SK-N-DZ (cell line): ENCODE measurements around the gene PNLIPRP1.

Experiments
- DNase-seq: peaks from one replicate; pipeline ENCODE4 v3.0.0-alpha.2; 2015; ENCODE audit warnings: low spot score

The PNLIPRP1 gene

DNA sequence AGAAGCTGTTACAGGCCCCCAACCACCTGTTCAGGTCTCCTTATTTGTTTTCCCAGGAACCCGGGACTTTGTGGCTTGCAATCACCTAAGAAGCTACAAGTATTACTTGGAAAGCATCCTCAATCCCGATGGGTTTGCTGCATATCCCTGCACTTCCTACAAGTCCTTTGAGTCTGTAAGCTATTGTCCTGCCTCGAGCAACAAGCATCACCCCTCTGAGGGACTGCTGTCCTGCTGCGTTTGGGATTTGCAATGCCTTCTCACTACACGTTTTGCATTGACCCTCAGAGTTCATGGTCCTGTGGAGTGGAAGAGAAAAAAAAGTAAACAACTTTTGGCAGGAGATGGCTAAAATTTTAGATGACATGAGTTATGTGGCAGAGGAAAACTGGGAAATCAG is 9.2 kb downstream of the PNLIPRP1 start:
- DNase-seq: no peak

DNA sequence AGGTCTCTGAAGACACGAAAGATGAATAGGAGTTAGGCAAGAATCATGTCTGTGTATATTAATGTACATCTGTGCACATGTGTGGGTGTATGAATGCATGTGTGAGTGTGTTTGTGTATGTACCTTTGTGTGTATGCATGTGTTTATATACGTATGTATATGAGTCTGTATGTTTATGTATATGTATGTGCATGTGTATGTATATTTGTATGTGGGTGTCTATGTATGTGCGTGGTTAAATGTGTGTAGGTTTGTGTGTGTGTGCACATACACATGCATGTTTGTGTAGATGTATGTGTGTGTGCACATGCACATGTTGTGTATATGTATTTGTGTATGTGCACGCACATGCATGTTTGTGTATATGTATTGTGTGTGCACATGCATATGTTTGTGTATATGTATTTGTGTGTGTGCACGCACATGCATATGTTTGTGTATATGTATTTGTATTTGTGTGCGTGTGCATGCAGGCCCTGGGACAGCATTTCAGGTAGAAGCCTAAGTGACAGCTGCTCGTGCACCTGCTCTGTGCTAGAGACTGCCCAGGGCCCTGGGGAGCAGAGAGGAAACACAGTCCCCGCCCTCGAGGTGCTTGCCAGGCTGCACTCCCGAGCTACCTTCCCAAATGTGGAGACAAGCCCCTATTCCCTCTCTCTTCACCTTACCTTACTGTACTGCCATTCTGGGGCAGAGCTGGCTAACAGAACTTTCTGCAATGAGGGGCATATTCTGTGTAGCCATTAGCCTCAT is 12.1 kb downstream of the PNLIPRP1 start:
- DNase-seq: no peak

DNA sequence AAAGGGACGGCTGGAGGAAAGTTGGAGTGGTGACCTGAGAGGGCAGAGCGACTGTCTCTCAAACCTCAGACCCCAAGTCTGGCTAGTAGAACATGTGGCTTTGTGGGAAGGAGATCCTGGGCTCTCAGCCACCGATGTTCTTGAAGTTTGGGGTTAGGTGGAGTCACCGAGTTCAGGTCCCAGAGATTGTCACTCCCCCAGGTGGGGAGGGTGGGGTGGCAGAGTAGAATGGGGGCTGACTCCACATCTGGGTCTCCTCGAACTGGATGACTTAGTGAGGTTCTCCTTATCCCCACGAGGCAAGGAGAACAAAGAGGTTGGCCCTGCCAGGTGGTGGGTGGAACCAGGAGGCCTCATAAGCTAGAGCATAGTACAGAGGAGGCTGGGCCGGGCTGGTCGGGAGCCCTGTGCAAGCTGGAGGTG is 15.3 kb downstream of the PNLIPRP1 start:
- DNase-seq: no peak

DNA sequence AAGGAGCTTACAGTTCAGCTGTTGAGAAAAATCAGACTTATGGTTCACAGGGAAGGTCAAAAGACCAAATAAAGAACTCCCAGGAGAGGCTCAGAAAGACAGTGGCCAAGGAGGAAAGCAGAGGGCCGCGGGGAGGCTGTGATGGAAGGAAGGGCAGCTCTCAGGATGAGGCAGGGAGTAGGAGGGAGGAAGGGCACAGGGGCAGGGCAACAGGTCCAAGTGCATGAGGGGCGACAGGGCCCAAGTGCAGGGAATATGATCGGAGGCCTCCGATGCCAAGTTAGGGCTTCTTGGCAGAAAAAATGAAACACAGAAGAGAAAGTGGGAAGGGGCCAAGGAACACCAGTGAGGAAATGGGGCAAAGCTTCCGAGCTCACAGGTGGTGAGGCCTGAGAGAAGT is 16.6 kb downstream of the PNLIPRP1 start:
- no peak for DNase-seq

DNA sequence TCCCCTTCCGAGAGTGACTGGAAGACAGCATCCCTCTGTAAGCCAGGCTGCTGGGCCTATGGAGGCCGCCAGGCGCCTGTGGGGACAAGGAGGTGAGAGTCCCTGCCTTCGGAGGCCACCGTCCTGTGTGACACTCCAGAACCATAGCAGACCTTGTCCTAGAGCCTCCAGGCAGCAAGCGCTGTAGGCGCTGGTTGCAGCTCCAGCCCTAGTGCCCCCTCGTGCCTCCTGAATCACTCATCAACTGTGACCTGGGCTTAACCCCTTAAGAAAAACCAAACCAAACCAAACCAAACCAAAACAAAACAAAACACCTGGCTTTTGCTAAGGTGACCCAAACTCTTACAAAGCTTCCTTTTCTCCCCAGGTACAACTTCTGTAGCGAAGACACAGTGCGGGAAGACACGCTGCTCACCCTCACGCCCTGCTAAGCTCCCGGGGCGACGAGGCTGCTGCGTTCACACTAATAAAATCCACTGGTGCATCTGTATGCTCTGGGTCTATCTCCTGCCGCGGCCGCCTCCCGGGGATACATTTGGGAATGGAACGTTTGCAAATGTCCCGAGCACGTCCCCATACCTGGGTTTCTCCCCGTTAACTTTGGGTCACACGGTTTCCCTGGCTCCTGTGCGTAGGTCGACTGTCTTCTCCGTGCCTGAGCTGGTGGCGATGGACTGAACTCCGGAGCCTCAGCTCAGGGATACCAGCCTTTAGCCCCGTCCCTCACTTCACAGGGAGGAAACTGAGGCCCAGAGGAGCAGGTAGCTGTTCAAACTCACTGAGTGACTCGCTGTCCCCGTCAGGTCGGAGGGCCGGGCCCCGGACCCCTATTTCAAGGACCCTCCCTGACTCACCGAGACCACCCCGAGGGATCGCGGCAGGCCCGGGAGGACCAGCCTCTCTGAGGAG is 18.2 kb downstream of the PNLIPRP1 start:
- DNase-seq: peak; percentile 7

DNA sequence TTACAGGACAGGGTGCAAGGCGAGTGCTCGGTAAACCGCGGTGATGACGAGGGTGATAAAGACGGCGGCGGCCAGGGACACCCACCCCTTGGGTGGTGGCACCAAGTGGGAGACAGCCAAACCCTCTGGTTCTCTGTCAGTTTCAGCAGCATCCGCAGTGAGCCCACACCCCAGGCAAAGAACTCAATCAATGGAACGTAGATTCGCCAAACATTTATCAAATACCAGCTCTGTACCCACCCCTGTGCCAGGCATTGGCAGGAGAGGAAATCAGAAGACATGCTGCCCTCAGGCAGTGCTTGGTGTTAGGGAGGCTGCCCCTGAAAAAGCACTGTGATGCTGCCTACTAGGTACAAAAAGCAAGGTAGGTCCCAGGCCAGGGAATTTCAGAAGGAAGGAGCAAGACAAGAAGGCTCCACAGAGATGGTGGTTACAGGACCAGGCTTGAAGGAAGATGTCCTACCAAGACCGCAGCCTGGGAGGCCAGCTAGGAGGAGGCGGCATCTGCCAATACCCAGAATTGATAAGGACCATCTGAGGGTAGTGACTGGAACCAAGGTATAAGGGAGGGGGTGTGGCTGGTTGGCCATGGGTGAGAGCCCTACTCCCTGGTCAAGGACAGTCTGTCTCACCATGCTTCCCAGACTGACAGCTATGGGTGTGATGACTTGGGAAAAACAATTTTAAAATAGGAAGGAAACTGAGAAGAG is 19.8 kb downstream of the PNLIPRP1 start:
- no peak for DNase-seq

DNA sequence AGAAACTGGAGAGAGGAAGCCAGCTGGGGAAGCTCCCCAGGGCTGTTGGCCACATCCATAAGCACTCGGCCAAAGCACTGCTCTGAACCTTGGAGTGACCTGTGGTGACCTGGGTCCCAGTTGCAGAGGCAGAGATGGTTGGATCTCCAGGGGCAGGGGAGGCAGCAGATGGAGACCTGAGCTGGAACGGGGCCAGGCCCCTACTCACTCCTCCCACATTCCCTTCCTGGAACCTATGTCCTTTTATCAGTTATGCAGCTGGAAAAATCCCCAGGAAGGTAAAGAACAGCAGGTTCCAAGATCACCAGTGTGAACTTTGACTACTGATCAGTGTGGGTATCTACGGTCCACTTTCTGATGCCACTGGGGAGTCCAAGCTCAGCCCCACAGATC is 20.4 kb downstream of the PNLIPRP1 start:
- no peak for DNase-seq

DNA sequence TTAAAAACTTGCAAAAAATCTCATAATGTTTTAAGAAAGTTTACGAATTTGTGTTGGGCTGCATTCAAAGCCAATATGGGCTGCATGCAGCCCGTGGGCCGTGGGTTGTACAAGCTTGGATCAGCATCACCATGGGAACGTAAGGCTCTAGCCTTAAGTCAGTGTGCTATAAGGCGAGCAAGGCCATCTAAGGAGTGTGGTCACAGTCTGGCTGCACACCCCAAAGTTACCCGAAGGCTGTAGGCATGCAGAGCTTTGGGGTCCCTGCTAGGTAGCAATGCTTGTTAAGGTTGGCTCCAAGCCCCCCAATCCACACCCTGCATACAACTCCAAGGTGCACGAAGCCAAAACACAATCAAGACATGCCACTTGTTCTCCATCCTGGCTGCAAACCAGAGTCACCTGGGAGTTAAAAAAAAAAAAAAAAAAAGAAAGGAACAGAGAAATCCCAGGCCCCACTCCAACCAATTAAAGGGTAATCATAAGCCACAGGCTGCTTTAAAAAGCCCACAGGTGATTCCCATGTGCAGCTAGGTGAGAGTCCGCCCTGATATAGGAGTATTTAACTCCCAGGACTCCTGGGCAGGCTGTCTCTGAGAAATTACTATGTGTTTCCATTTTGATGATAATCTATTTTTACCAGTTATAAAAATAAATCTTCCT is 21.5 kb downstream of the PNLIPRP1 start:
- no peak for DNase-seq

DNA sequence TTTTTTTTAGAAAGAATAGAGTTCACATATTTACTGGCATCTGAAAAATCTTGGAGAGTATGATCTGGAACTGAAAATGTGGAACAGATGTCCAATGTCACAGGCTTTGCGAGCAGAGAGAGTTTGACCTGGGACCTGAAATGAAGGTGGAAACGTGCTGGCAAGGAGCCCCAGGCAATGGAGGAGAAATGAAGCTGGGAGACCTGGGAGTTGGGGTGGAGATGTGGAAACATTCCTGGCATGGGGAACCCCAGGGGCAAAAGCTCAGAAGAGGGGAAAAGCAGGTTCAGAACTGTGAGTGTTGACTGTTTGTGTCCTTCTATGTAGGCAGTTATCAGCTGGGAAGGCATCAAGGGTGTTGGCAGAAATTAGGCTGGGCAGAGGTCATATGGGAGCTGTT is 22.7 kb downstream of the PNLIPRP1 start:
- DNase-seq: no peak

DNA sequence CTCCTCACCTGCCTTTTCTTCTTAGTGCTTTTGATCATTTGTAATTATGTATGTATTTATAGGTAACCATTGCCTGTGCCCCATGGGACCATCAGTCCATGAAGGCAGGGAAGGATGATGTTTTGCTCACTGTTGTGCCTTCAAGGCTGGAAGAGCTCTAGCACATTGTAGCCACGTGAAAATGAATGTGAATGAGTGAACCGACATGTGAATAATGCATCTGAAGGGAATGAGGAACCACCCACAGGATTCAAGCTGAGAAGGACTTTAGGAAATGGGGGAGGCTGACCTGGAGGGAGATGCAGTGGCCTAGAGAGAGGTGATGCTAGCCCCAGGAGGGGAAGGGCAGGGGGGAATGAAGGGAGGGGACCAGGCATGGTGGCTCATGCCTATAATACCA is 24.0 kb downstream of the PNLIPRP1 start:
- no peak for DNase-seq

DNA sequence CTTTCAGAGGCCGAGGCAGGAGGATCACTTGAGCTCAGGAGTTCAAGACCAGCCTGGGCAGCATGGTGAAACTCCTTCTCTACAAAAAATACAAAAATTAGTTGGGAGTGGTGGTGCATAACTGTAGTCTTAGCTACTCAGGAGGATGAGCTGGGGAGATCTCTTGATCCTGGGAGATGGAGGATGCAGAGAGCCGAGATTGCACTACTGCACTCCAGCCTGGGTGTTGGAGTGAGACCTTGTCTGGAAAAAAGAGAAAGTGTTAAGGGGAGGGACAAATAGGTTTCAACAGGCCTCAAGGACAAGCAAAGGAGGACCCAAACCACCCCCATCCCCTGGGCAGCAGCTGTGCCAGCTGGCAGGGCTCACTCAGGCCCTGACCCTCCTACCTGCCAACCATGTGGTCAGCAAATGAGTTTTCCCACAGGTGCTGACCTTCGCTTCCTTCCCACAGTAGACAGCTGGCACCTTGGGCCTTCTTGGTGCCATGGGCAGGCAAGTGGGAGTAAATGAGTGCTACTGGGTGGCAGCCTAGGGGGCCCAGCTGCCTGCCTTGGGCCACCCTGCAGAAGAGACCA is 24.5 kb downstream of the PNLIPRP1 start:
- DNase-seq: no peak

DNA sequence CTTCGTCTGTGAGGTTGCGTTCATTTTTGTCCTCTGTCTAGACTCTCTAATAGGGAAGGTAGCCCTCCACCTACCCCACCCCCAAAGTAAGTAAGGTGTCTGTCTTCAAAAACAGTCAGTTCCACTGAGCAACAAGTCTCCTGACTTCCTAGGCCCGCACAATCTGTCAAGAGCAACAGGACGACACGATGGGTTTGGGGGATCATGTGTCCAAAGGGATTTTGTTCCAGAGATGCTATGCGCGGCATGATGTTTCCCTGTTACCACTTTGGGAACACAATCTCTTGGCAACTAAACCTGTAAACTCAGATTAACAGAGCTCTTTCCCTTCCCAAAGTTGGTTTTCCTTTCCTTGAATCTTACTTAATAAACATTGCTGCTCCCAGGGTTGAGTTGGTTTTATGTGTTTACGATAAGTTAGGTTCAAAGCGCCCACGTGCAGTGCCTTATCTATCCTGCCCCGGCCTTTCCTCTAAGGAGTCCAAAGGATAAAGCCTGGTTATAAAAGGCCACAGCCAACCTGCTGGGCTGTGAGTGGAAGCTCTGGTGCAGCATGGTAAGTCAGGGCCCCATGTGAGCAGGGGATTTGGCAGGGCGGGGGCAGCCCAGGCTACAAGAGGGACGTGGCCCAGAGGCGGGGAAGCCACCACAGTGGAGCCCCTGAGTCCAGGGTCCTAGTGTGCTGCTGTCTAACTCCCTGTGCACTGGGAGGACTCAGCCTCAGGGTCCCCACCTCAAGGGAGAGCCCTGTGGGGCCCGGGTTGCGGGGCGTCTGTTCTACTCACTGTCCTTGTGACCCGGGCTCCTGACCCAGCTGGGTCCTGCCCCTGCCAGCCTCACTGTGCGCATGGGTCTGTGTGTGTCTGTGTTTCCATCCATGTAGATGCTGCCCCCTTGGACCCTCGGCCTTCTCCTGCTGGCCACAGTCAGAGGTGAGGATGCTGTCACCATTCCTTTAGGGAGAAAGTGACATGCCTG is 30.0 kb downstream of the PNLIPRP1 start, which contains the start of gene PNLIPRP2:
Gene PNLIPRP2, plus strand, starts transcription at position 531 of the 978 bp plus-strand sequence.
- no peak for DNase-seq

DNA sequence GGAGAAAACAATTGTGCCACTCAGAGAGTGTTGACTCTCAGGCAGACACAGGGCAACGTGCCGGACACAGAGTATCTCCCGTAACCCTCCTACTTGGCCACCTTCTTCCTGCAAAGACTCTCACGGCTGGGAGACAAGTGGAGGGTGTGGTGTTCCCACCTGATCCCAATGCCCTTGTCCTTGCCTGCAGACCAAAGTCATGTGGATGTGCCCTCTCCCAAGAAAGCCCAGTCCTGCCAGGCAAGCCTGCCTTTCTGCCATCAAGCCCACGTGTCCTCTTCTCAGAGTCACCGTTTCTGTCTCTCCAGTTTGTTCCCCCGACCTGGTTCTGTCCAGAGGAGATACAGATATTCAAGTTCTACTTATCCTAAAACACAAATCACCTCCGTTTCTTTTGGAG is 30.7 kb downstream of the PNLIPRP1 start:
- no peak for DNase-seq

DNA sequence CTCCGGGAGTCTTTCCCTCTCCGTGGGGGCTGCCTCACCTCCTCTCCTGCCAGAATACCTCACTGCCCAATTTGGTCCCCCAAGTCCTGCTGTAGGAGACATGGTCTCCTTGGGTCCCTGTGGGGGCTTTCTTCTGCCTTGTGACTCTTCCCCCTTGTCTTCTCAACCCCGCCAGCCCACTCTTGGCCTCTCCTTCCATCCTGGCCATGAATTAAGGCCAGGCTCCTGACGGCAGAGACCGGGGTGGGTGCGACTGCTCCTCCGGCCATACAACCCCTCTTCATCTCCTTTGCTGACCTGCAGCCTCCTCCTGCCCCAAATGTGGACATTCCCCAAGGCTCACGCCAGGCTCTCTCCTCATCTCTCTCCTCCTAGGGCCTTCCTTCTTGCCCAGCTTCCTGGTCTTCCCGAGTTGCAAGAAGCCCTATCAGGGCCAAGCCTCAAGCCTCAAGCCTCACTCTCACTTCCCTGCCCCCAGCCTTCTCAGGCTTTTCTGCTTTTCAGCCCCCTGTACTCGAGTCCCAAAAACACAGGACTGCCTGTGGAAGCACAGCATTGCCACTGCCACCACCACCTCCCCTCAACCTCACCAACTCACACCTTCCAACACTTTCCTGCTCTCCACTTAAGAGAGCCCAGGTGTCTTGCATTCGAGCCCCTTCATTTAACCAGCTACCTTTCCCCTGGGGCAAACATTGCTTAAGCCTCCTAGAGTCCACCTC is 31.3 kb downstream of the PNLIPRP1 start:
- no peak for DNase-seq

DNA sequence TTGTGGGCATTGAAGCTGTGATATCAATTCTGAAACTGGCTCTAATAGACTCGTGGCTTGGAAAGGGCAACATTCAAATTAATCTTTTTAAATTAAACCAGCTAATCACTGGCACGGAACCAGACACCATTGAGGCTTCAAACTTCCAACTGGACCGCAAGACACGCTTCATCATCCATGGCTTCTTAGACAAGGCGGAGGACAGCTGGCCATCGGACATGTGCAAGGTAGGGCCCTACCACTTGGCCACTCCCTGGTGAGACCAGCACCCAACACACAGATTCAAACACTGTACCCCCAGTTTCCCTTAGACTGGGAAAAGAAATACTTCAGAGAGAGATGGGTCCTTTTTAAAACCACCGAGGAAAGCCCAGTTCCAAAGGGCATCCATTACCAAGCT is 35.1 kb downstream of the PNLIPRP1 start:
- no peak for DNase-seq

DNA sequence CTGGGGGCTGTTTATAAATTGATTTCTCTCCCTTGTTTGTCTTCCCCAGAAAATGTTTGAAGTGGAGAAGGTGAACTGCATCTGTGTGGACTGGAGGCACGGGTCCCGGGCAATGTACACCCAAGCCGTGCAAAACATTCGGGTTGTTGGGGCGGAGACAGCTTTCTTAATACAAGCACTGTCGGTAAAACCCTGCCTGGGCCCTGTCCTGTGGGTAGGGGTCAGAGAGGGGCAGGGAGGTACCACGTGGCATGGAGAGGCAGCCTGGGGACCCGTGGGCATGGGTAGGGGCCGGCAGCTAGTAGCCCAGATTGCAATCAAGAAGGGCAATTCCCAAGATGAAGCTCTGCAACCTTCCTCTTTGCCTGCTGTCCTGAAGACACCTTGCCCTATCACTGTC is 36.1 kb downstream of the PNLIPRP1 start:
- DNase-seq: no peak

DNA sequence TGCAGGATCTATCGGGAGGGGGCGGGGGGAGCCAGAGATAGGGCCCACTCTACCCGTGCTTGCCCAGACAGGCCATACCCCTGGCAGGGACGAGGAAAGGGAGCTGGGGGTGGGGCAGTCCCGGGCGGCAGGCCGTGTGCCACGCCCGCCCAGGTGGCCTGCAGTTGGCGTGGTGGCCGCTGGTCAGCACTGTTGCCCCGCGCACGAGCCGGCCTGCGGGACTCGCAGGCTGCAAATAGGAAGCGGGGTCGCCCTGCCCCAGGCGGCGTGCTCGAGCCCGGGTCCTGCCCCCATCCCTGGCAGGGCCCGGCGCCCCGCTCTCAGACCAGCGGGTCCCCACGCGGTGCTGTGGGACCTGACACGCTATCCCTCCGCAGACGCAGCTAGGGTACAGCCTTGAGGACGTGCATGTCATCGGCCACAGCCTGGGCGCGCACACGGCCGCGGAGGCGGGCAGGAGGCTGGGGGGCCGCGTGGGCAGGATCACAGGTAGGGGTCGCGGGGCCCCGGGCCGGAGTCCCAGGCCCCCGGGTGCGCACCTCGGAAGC is 36.7 kb downstream of the PNLIPRP1 start:
- peak; percentile 26 for DNase-seq

DNA sequence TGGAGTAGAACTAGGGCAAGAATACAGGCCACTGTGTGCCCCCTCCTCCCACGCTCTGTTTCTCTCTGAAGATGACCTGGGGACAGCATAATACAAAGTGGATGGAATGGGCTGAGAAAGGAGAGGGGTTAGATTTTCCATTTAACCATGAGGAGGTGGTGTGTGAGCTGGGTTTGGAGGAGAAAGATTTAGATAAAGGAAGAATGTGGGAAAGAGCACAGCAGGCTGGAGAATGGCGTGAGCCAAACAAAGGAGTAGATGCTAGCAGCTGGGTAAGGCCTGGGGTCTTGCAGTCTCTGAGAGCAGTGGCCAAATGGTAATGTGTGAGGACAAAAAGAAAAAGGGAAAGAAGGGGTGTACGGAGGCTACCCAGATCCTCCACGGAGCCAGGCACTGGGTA is 38.6 kb downstream of the PNLIPRP1 start:
- DNase-seq: no peak

DNA sequence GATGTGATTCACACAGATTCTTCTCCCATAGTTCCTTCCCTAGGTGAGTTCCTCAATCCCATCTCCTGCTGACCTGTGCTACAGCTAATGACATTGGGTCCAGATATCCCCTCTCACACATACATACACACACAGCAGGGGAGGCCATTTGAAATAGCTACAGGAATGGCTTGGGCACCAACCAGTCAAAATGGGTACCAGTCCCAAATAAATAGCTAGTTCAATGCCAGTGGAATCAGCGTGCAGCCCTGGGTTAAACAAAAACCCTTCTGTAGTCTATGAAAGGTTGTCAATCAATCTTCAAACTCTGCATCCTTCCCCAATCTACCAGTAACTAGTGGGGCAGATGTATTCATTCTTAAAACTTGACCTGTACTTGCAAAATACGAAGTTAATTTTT is 39.3 kb downstream of the PNLIPRP1 start:
- no peak for DNase-seq
